Ovary (tissue), 3 donors: ENCODE data around the gene FBXL5.

Experiments used
- EP300 ChIP-seq: sonication (generic); formaldehyde crosslinking; IDR thresholded peaks from one replicate; pipeline ENCODE4 v1.6.1; 2017; ENCODE audit warnings: antibody characterized with exemption
- POLR2A ChIP-seq: fragments of 450-650 bp; IDR thresholded peaks from one replicate; pipeline ENCODE4 v1.6.1; 2017; ENCODE audit warnings: antibody characterized with exemption, mild to moderate bottlenecking, moderate library complexity
- TF ChIP-seq, protein P1 (sequence below), 3 donors: fragments of 450-650 bp in 2 of 3; fragments of 200-600 bp in 1 of 3; IDR thresholded peaks; one replicate each; pipeline versions ENCODE4 v1.5.1 to v1.8.0; 2016 to 2022; ENCODE audit warnings: antibody characterized with exemption in 3 of 3, mild to moderate bottlenecking in 1 of 3
- donor health status: DM: no; HTN: no; CAD: no.

GRCh38 chr4:15675356-15675755, 20.2 kb upstream of the FBXL5 start:
- TF ChIP-seq, protein P1, sequence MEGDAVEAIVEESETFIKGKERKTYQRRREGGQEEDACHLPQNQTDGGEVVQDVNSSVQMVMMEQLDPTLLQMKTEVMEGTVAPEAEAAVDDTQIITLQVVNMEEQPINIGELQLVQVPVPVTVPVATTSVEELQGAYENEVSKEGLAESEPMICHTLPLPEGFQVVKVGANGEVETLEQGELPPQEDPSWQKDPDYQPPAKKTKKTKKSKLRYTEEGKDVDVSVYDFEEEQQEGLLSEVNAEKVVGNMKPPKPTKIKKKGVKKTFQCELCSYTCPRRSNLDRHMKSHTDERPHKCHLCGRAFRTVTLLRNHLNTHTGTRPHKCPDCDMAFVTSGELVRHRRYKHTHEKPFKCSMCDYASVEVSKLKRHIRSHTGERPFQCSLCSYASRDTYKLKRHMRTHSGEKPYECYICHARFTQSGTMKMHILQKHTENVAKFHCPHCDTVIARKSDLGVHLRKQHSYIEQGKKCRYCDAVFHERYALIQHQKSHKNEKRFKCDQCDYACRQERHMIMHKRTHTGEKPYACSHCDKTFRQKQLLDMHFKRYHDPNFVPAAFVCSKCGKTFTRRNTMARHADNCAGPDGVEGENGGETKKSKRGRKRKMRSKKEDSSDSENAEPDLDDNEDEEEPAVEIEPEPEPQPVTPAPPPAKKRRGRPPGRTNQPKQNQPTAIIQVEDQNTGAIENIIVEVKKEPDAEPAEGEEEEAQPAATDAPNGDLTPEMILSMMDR (IDR thresholded peaks at IDR 0.05) = no peak
- TF ChIP-seq POLR2A (no peak), EP300 (no peak)
